Small intestine (tissue), 7 donors: Measurements from ENCODE around the gene ATG14. TPM values are rescaled to one million over a fixed set of nuclear protein-coding genes. Genes with fewer than 3 reads are reported as not detected.
"Not testable (repeated sequence)": the region's sequence is repeated elsewhere in the genome, so short reads cannot be mapped to it uniquely, and the experiment has no call there.

Experiments
- DNase-seq, 2 donors: peaks; one replicate each; pipeline versions ENCODE4 v3.0.0 to v3.0.0-alpha.2; 2013
- FAIRE-seq: peaks from 2 replicates; lab custom pipeline; 2012; peaks lifted over from hg19 to GRCh38; lab: Jason Lieb, UNC
- H3K27ac ChIP-seq, 3 donors: one replicate each; pipeline ENCODE4 v1.5.1; 2013; ENCODE audit warnings: low read length in 2 of 3, mild to moderate bottlenecking in 2 of 3, control low read depth in 1 of 3, inconsistent platforms in 1 of 3, low read depth in 1 of 3, moderate library complexity in 1 of 3
- H3K27me3 ChIP-seq, 3 donors: one replicate each; pipeline ENCODE4 v1.6.1; 2013; ENCODE audit warnings: low read length in 3 of 3, inconsistent platforms in 1 of 3; ENCODE audit not compliant: control insufficient read depth in 3 of 3, insufficient read depth in 3 of 3
- H3K36me3 ChIP-seq, 3 donors: one replicate each; pipeline ENCODE4 v1.6.1; 2013; ENCODE audit warnings: low read length in 3 of 3, inconsistent platforms in 1 of 3, low read depth in 1 of 3, mild to moderate bottlenecking in 1 of 3, moderate library complexity in 1 of 3; ENCODE audit not compliant: control insufficient read depth in 3 of 3, insufficient read depth in 2 of 3
- H3K4me1 ChIP-seq, 3 donors: one replicate each; pipeline ENCODE4 v1.6.1; 2013; ENCODE audit warnings: low read length in 2 of 3, inconsistent platforms in 1 of 3, low read depth in 1 of 3, mild to moderate bottlenecking in 1 of 3, moderate library complexity in 1 of 3; ENCODE audit not compliant: control insufficient read depth in 3 of 3, insufficient read depth in 2 of 3
- H3K4me3 ChIP-seq, 3 donors: one replicate each; pipeline ENCODE4 v1.5.1; 2013; ENCODE audit warnings: low read length in 3 of 3, control low read depth in 1 of 3, inconsistent platforms in 1 of 3, low read depth in 1 of 3, mild to moderate bottlenecking in 1 of 3, moderate library complexity in 1 of 3
- H3K9me3 ChIP-seq, 2 donors: one replicate each; pipeline ENCODE4 v1.6.1; 2013; ENCODE audit warnings: low read depth in 1 of 2, low read length in 1 of 2; ENCODE audit not compliant: control insufficient read depth in 2 of 2, insufficient read depth in 1 of 2
- WGBS, 3 donors: extraction: QIAGEN DNeasy Blood & Tissue Kit; methylation state at CpG; one replicate each; pipeline ENCODE4 v1.1.7; 2013; 5-methylcytosine and 5-hydroxymethylcytosine counted together
- polyA plus RNA-seq, 4 donors: library from polyadenylated mRNA; stranded (reverse) in 3 of 4; unstranded in 1 of 4; fragments of 200-250 nt in 3 of 4; fragments of 120-200 nt in 1 of 4; gene quantifications; one replicate each; pipeline versions ENCODE4 v1.2.1 to v1.2.3, GENCODE V29; 2013
- donor health status: healthy with polysubstance abuse.
- donor health status: control.
- donor health status: control.
- donor health status: Bipolar disorder and iron deficiency.
- donor health status: healthy.

Gene ATG14
- polyA plus RNA-seq, 4 donors: 3.5 to 19.8 (median 5.9) TPM

DNA sequence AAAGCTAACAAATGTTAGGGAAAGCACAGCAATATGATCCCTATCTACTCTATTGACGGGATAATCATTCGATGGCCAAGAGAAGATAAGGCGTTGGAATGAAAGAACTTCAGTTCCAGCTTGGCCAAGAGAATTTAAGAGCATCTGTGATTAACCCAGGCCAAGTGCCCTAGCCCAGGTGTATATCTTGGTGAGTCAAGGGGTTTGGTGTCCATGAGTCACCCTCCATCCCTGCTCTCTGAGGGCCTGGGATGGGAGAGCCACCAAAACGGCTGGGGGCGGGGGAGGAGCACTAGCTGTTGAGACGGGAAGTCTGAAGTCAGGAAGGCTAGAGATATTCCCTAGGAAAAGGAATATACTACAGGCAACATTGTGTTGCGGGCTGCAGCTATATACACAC lies 15.8 kb upstream of the ATG14 start:
- no peak for FAIRE-seq

DNA sequence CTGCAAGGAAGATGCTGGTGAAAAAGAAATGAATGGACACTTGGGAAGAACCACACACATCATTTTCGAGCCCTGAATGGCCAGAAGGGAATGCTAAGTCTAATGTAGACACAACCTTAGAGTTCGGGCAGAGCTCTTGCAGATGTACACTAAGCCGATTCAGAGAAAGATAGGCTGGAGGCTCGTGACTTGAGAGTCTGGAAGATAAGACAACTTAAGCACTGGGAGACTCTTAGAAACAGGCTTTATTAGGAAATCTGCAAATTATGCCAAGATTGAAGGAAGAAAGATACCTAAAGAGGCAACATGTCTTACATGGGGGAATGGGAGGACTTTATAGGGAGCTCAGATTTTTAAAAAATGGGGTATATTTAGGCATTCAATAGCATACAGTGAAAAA lies 15.3 kb upstream of the ATG14 start:
- WGBS, 3 donors: 72 to 81% (median 79%) methylated on average over 4 of the region's 4 CpGs
- H3K27me3 ChIP-seq: no peaks in the 10 kb centered on the region
- DNase-seq (no peak), FAIRE-seq (no peak)
- no peaks in the 10 kb centered on the region for H3K36me3 ChIP-seq
- no peak overlapping the region for H3K4me3 ChIP-seq
- H3K4me1 ChIP-seq: no peaks in the 10 kb centered on the region
- no peaks in the 10 kb centered on the region for H3K9me3 ChIP-seq
- no peak overlapping the region for H3K27ac ChIP-seq

More for the DNA sequence above, 15.8 kb upstream of the ATG14 start:
- no peak overlapping the region for H3K4me3 ChIP-seq
- no peaks in the 10 kb centered on the region for H3K9me3 ChIP-seq
- no peaks in the 10 kb centered on the region for H3K4me1 ChIP-seq
- DNase-seq: no peak
- no peaks in the 10 kb centered on the region for H3K36me3 ChIP-seq
- 44 to 70% (median 56%) methylated on average over 7 of the region's 7 CpGs for WGBS, 3 donors
- H3K27me3 ChIP-seq: no peaks in the 10 kb centered on the region
- no peak overlapping the region for H3K27ac ChIP-seq

DNA sequence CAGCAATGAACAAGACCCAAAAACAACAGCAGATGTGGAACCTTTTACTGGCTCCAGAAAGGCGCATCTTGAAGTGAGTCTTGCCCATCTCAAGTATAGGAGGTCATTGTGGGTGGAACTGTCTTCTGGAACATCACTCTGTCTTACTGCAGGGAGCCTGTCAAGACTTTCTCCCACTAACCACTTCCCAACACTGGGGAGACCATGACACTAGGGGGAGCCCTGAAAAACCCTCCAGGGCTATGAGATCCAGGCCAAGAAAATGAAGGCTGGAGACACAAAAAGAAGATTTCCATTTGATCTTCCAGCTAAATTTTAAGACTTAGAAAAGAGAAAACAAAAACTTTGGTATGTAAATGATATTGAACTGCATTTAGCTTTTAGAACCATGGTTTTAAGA lies 13.5 kb upstream of the ATG14 start:
- Histone ChIP-seq H3K4me3 (no peak overlapping the region), H3K4me1 (no peaks in the 10 kb centered on the region), H3K36me3 (no peaks in the 10 kb centered on the region), H3K9me3 (no peaks in the 10 kb centered on the region), H3K27ac (no peak overlapping the region), H3K27me3 (no peaks in the 10 kb centered on the region)
- no peak for FAIRE-seq
- DNase-seq: no peak
- 94 to 95% (median 95%) methylated on average over 1 of the region's 1 CpG for WGBS, 3 donors

DNA sequence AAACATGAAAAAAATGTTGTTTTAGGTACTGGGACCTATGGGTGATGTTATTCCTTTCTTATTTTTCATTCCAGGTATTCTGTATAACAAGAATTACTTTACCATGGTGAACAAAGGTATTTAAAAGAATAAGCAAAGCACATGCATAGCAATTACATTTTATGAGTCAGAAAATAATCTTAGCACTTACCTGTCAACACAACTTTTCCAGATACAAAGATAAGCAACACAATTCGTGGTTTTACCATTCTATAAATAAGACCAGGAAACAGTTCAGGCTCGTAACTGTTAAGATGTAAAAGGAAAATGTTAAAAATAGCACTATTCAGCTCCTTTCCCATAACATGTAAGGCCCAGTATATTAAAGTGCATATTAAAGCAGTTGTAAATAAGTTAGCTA lies 12.3 kb upstream of the ATG14 start:
- Histone ChIP-seq H3K9me3 (no peaks in the 10 kb centered on the region), H3K27ac (no peak overlapping the region), H3K36me3 (no peaks in the 10 kb centered on the region), H3K27me3 (no peaks in the 10 kb centered on the region), H3K4me1 (peaks cover 0 to 8% (median 0%) of the 10 kb centered on the region in 3 donors), H3K4me3 (no peak overlapping the region)
- DNase-seq (no peak), FAIRE-seq (no peak)
- WGBS, 3 donors: 9 to 24% (median 19%) methylated on average over 2 of the region's 2 CpGs

DNA sequence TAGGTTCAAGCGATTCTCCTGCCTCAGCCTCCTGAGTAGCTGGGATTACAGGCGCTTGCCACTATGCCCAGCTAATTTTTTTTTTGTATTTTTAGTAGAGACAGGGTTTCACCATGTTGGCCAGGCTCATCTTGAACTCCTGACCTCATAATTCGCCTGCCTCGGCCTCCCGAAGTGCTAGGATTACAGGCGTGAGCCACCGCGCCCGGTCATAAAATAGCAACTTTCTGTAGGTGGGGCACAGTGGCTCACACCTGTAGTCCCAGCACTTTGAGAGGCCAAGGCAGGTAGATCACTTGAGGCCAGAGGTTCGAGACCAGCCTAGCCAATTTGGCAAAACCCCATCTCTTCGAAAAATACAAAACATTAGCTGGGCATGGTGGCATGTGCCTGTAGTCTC lies 10.7 kb upstream of the ATG14 start:
- DNase-seq, H3K36me3 ChIP-seq, H3K27ac ChIP-seq, FAIRE-seq, H3K4me3 ChIP-seq, H3K9me3 ChIP-seq, H3K27me3 ChIP-seq: not testable (repeated sequence)
- peaks cover 0 to 19% (median 0%) of the 10 kb centered on the region in 3 donors for H3K4me1 ChIP-seq
- WGBS, 3 donors: 55 to 72% (median 56%) methylated on average over 11 of the region's 11 CpGs

DNA sequence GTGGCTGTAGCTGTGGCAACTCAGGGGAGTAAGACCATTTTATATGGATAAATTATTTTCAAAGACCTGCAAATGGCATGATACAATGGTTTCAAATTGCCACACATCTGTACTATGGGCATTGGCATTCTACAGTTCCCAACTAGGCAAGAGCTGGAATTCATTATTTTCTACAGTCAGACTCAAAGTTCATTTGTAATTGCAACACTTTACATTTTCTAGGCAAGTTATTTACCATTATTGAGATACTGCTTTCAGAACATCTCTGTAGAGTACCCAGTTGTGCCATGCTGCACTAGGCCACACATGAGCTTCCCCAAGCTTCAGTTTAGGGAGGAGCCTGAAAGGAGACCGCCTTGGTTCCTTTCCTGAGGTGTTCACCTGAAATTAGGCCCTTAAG lies 8.0 kb upstream of the ATG14 start:
- Histone ChIP-seq H3K9me3 (no peaks in the 10 kb centered on the region), H3K27ac (no peak overlapping the region), H3K4me3 (no peak overlapping the region), H3K36me3 (no peaks in the 10 kb centered on the region), H3K27me3 (no peaks in the 10 kb centered on the region), H3K4me1 (peaks cover 0 to 29% (median 2%) of the 10 kb centered on the region in 3 donors)
- WGBS, 3 donors: 92 to 100% (median 97%) methylated on average over 1 of the region's 1 CpG
- FAIRE-seq (no peak), DNase-seq (no peak)

DNA sequence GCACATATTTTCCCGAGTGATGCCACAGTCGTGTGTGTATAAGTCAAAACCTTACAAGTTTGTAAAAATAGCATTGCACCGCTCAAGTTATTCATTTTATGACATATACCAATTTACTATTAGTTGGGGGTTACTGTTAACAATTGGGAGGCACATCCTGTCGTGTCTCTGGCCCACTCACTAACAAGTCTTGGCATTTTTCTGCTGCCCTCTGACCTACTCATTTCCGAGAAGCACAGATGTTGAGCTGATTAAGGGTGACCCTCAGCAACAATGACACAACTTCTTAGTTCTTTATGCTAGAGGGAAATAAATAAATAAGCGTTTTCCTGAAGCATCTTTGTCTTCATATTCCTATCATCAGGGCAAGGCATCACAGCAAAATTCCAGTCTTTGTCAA lies 6.8 kb upstream of the ATG14 start:
- Histone ChIP-seq H3K4me3 (no peak overlapping the region), H3K9me3 (no peaks in the 10 kb centered on the region), H3K4me1 (peaks cover 0 to 29% (median 2%) of the 10 kb centered on the region in 3 donors), H3K36me3 (no peaks in the 10 kb centered on the region), H3K27ac (no peak overlapping the region), H3K27me3 (no peaks in the 10 kb centered on the region)
- FAIRE-seq: no peak
- DNase-seq: no peak
- 17 to 45% (median 36%) methylated on average over 6 of the region's 6 CpGs for WGBS, 3 donors

DNA sequence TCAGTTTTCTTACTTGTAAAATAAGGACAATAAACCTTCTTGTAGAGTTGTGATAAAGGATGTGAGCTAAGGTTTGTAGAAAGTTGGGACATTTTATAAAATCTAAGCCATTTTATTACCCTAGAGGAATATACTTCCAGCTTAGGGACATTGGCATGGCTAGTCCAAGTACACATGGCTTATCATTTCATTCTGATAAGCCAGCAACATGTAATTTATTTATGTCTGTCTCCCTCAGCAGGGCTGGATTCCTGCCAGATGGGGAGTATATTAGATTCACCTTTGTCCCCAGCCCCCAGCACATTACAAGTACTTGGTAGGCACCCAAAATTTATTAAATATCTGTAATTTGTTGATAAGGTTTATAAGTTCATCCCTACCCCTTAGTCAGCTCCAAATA lies 6.3 kb upstream of the ATG14 start:
- H3K36me3 ChIP-seq: no peaks in the 10 kb centered on the region
- H3K4me3 ChIP-seq: no peak overlapping the region
- H3K4me1 ChIP-seq: peaks cover 0 to 29% (median 2%) of the 10 kb centered on the region in 3 donors
- H3K27ac ChIP-seq: peak overlapping the region in 1 of 3 donors; percentile 27
- H3K27me3 ChIP-seq: no peaks in the 10 kb centered on the region
- DNase-seq: peak; percentile 63 to 69
- no peaks in the 10 kb centered on the region for H3K9me3 ChIP-seq
- FAIRE-seq: no peak

DNA sequence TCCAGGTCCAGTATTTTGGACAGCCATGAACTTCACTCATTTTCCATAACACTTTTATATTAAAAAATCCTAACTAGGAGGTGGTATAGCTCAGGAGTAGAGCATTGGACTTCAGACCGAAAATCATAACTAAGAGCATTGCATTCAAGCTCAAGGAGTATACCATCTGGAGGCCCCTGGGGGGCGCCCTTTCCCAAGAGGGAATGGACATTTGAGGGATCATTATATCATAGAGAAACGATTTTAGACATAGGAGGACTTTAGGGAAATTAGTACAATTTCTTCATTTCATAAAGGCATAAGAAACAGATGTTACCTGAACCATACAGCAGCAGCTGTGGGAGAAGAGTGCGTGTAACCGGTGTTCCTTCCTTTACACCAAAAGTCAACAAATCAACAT lies 5.2 kb upstream of the ATG14 start:
- peak in 1 of 2 donors; percentile 42 for DNase-seq
- Histone ChIP-seq H3K36me3 (no peaks in the 10 kb centered on the region), H3K27ac (no peak overlapping the region), H3K4me1 (peaks cover 0 to 36% (median 8%) of the 10 kb centered on the region in 3 donors), H3K9me3 (no peaks in the 10 kb centered on the region), H3K4me3 (no peak overlapping the region), H3K27me3 (no peaks in the 10 kb centered on the region)
- FAIRE-seq: no peak
- 45 to 54% (median 48%) methylated on average over 5 of the region's 5 CpGs for WGBS, 3 donors
